RWPE1 (cell line): ENCODE data around the gene AGAP1.

Experiments
- CTCF ChIA-PET: fragments of 350-600 bp; sonication (Branson Sonifier 250); formaldehyde crosslinking; extraction: SDS; loops from one replicate; lab custom pipeline; 2021; lab: Yijun Ruan, JAX
- POLR2A ChIA-PET: fragments of 400-600 bp; formaldehyde crosslinking; extraction: SDS; loops from one replicate; lab custom pipeline; 2020; ENCODE audit warnings: antibody characterized with exemption; ENCODE audit not compliant: low non-redundant PET; lab: Yijun Ruan, JAX
- DNase-seq: peaks from one replicate; pipeline ENCODE4 v3.0.0; 2012; ENCODE audit warnings: low spot score
- H3K27ac ChIP-seq: fragments of 450-650 bp; 2 replicates; pipeline ENCODE4 v1.5.1; 2017
- TF ChIP-seq, protein P1 (sequence below): fragments of 450-650 bp; conservative IDR thresholded peaks from 2 replicates; pipeline ENCODE4 v1.5.1; 2017; ENCODE audit warnings: low read depth, mild to moderate bottlenecking

AGAP1 gene

DNA sequence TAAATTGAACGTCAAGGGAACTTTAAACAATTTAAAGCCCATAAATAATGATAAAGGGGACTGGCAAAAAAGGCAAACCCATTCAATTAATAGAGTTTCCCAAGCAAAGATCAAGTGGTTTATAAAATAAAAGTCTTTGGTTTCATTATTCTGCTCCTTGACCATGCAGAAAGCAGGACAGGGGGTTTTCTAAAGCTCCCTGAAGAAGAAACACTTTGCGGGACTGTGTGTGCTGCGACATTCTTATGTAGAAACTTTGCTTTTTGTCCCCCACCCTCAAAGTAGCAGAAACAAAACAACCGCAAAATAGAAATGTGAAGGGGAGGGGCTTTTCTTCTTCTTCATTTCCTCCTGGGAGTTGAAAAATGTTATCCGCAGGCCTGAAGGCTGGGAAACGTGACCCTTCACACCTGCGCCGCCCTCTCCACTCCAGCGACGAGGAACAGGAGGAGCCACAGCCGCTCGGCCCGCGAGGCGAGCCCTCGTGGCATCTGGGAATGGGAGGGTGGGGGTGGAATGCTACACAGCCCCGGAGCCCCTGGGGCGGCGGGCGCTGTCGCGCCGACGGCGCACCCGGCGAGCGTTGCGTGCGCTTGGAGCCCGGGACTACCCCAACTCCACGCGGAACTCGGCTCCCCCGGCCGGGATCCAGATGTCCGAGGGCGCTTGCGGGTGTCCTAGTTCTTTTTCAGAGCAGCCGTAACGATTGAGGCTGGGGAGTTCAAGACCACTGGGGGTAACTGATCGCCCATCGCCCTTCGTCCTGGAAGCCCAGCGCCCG, 678.6 kb downstream of the AGAP1 start:
- ChIA-PET POLR2A (no interaction called here), CTCF (interaction anchor here (0.7 to 1.9 kb wide), 2 partner anchors 8 to 385 kb away, joined by 4 to 6 read pairs; no protein-coding TSS in a partner anchor)
- H3K27ac ChIP-seq = no peak overlapping the region
- TF ChIP-seq, protein P1, sequence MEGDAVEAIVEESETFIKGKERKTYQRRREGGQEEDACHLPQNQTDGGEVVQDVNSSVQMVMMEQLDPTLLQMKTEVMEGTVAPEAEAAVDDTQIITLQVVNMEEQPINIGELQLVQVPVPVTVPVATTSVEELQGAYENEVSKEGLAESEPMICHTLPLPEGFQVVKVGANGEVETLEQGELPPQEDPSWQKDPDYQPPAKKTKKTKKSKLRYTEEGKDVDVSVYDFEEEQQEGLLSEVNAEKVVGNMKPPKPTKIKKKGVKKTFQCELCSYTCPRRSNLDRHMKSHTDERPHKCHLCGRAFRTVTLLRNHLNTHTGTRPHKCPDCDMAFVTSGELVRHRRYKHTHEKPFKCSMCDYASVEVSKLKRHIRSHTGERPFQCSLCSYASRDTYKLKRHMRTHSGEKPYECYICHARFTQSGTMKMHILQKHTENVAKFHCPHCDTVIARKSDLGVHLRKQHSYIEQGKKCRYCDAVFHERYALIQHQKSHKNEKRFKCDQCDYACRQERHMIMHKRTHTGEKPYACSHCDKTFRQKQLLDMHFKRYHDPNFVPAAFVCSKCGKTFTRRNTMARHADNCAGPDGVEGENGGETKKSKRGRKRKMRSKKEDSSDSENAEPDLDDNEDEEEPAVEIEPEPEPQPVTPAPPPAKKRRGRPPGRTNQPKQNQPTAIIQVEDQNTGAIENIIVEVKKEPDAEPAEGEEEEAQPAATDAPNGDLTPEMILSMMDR = no peak
- no peak for DNase-seq

DNA sequence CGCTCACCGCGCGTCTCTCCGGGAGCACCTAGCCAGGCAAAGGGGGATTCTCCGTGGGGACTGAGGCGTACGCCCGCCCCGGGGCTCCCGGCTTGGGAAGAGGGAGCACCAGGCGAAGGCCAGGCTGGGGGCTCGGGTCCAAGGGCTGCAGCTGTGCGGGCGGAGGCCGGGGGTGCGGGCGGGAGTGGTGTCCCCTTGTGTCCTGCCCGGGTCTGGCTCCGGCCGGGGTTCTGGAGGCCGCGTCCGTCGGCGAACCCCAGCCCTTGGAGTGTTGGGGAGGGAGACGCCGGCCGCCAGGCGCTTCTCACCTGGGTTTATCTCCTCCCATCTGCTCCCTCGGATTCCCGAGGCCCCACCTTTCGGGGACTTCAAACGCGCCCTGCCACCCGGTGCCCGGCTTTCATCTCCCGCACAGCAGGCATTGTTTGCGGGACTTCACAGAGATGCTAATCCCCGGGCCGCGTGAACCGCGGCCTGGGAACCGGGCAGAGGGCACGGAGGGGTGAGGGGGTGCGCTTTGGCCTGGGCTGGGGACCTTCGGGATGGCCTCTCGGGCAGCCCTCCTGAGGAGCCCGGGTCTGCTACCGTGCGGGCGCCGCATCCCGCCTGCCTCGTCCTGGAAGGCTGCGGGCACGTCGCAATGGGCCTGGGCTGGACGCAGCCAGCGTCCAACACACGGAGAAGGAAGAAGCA, 679.3 kb downstream of the AGAP1 start:
- TF ChIP-seq, protein P1 = no peak
- ChIA-PET CTCF (no interaction called here), POLR2A (no interaction called here)
- H3K27ac ChIP-seq = no peak overlapping the region
- no peak for DNase-seq

DNA sequence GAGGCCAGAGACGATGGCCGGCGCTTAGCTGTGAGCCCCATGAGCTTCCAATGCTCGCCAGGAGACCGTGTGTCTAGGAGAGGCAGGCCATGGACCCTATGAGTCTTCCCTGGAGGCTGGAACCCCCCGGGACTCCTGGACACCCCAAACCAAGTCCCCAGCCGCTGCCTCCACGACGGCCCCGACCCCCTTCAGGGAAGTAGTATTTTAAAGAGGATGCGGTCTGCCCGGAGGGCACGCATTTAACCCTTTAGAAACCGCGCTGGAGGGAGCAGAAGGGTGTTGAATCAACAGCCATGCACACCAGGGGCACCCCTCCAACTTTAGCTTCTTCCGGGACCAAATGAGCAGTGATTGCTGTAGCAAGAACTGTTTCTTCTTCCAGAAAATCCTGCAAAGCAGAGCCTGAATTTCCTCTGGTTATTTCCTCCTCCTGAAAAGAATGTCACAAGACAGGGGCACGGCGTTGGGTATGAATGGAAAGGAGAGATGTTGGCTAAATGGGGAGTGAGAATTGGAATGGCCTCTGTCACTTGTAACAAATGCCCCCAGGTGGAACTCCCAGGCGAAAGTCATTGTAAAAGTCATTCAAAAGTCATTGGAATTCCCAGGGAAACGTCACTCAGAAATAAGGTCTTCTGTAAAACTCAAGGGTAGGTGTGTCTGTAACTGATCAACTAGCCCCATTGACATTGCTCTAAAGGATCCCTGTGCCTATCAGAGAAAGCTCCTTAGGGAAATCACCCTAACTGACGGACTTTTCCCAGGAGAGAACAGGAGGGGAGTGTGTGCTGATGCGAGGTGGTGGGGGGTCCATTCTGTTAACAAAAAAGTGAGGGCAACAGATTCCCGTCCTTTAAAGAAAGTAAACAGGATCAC, 680.1 kb downstream of the AGAP1 start:
- no peak overlapping the region for H3K27ac ChIP-seq
- ChIA-PET CTCF (no interaction called here), POLR2A (no interaction called here)
- TF ChIP-seq, protein P1 = no peak
- no peak for DNase-seq

DNA sequence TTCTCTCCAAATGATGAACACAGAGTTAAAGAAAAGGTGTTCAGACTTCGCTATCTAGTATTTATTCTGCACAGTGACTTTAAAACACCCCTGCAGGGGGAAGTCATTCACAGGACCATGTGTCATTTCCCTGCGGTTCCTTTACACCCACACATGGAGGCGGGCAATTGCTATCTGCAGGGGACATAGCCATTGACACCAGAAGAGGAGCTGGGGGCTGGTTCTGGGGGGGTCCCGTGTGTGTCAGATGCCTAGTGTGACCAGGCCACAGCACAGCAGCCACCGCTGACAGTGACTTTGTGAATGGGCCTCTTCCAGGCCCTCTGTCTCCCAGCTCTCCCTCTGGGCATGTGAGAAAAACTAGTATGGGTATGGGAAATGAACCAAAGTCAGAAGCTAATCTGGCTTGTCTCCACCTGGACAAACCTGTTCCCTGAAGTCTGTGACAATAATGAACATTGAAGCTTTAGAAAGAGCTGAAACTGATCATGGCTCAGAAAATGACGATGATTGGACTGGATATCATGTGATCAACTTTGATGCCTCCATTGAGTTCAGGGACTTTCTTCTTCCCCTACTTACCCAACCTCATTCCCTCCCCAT, 681.8 kb downstream of the AGAP1 start:
- TF ChIP-seq, protein P1 = no peak
- H3K27ac ChIP-seq = no peak overlapping the region
- ChIA-PET CTCF (interaction anchor here (0.6 to 1.5 kb wide), 3 partner anchors 143 to 899 kb away, joined by 3 to 4 read pairs (median 3); no protein-coding TSS in a partner anchor), POLR2A (no interaction called here)
- no peak for DNase-seq

DNA sequence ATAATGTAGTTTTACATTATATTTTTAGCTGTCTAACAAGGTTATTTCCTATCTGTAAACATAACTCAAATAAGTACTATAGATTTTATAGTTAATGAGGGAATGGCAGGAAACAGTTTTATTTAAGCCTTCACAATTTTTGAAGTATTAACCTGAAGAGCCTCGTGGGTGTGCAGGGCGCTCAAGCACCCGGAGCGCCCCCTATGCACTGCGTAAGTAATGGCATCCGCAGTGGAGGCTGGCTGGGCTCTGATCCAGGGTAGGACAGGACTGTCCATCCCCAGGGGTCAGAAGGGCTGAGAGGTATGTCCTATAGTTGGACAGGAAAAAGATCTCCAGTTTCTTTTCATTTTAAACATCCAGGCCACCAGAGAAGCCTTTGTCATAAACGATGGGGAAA, 682.6 kb downstream of the AGAP1 start:
- TF ChIP-seq, protein P1 = peak; percentile 29
- ChIA-PET POLR2A (no interaction called here), CTCF (interaction anchor here (0.7 to 1.5 kb wide), 2 partner anchors 144 to 397 kb away, joined by 3 to 4 read pairs; no protein-coding TSS in a partner anchor)
- DNase-seq = no peak
- no peak overlapping the region for H3K27ac ChIP-seq
